Ishikawa (cell line): Measurements from ENCODE around the gene ELAVL1.

ENCODE experiments used
- EP300 ChIP-seq: IDR thresholded peaks from 2 replicates; pipeline ENCODE4 v1.6.1; 2012; ENCODE audit warnings: borderline replicate concordance
- TCF12 ChIP-seq: IDR thresholded peaks from 2 replicates; pipeline ENCODE4 v1.6.1; 2012; ENCODE audit warnings: low read depth
- YY1 ChIP-seq: IDR thresholded peaks from 2 replicates; pipeline ENCODE4 v1.6.1; 2012; ENCODE audit warnings: low read depth

DNA sequence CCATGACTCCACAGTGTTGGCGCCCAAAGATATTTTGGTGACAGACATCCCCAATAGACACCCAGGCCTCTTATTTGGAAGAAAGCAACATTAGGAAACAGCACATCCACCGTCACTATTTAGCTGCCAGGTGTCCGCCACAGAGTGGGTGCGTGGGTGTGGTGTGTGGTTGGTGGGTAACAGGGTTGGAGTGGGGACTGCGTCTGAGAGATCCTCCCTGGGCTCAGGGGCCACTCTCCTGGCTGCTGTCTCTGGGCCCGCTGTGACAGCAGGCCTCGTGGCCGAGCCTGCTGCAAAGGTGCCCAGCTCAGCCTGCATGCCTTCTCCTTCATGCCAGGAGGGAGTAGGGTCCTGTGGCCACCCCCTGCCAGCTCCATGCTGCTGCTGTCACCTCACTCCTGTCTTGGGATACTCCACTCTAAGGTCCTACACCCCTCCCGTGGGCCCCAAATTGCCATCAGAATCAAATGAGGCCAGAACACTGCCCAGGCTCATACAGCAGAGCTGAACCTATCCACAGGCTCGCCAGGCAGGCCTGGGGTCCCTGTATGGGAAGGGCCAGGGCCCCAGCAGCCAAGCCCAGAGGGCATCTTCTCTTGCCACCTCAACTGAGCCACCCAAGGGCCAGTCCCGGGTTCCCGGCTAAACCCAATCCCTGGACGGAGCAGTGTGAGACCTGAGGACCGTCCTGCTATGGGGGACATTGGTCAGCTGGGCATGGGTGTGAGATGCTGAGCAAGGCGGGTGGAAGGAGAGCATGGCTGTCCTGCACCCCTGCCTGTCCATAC lies 37.2 kb downstream of the ELAVL1 start:
- TF ChIP-seq YY1 (no peak), TCF12 (no peak), EP300 (no peak)
